ENCODE data around the gene SIGLEC9. TPM values are rescaled to one million over a fixed set of nuclear protein-coding genes. Genes with fewer than 3 reads are reported as not detected.

The SIGLEC9 gene
- total and polyA plus RNA-seq, 2 of the 8 experiments (the other 6 are each of a cell fraction or from before 2014, with no cell fraction given) = not detected

DNA sequence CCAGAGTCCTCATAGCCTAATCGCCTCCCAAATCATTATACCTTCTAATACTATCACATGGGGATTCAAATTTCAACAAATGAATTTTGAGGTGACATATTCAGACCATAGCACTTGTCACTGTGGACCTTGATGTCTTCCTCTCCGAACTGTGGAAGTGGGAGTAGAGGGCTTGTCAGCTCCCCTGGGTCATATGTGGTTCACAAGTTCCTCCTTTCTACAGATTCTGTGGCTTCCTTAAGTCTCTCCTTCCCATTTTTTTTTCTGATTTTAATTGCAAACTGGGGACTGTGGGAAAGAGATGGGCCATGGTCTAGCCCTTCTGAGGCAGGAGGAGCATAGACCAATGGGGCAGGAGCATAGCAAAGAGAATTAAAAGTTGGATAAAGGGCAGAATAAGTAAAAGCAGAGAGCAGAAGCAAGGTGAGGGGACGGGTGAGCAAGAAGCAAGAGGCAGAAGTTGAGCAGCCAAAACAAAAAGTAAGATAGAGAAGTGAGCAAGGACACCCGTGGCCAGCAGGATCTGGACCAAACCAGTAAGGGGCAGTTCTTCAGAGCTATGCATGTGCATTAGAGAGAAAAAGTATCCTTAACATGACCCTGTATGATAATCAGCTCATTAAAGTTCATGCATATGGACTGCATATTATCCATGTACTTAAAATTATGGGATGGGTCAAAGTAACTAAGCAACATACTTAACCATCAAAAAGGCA is 14.8 kb downstream of the SIGLEC9 start:
- 85% methylated on average over 4 of the region's 4 CpGs; no CpG with 5 or more reads in 1 of the 2 experiments for WGBS, 2 experiments (ENCODE audit: extremely low coverage in 1 of 2, insufficient coverage in 1 of 2, insufficient read length in 1 of 2, insufficient replicate concordance in 2 of 2, low coverage in 1 of 2, low lambda C conversion rate in 2 of 2, missing lambda C conversion rate in 1 of 2)

More for the DNA sequence above, 14.8 kb downstream of the SIGLEC9 start:
- Histone ChIP-seq H4K8ac (ENCODE audit: extremely low read depth, insufficient read depth, low read length) (no peak overlapping the region), H3K79me1 (ENCODE audit: low read depth, low read length) (no peaks in the 10 kb centered on the region), H2AK5ac (ENCODE audit: low read depth, low read length) (no peak overlapping the region), H3K4me3 (ENCODE audit: extremely low read depth in 1 of 4, insufficient read depth in 2 of 4, low read depth in 3 of 4, low read length in 4 of 4) (no peak overlapping the region), H4K20me1 (replicated peaks in 1 of 2; ENCODE audit: control insufficient read depth in 1 of 2, insufficient read depth in 2 of 2, low read length in 2 of 2) (no peaks in the 10 kb centered on the region), H3K36me3 (ENCODE audit: control insufficient read depth in 2 of 4, insufficient read depth in 4 of 4, low read length in 3 of 4) (no peaks in the 10 kb centered on the region), H2BK12ac (ENCODE audit: low read depth, low read length) (no peak overlapping the region), H3K56ac (replicated peaks; ENCODE audit: insufficient read length, low read depth, low read length) (no peak overlapping the region), H3K4me2 (ENCODE audit: insufficient read depth in 1 of 2, low read depth in 2 of 2, low read length in 2 of 2) (no peak overlapping the region; a peak in 1 of 4 replicates), H2BK5ac (ENCODE audit: low read depth, low read length) (no peak overlapping the region), H4K91ac (replicated peaks; ENCODE audit: insufficient read length, low read length) (no peak overlapping the region), H2BK20ac (ENCODE audit: low read length) (no peak overlapping the region), H3K79me2 (ENCODE audit: control insufficient read depth in 1 of 2, insufficient read depth in 2 of 2, low read length in 2 of 2) (no peaks in the 10 kb centered on the region), H3K9me3 (ENCODE audit: insufficient read depth in 2 of 2, low read depth in 1 of 2, low read length in 1 of 2) (no peaks in the 10 kb centered on the region), H3K14ac (ENCODE audit: insufficient read length) (no peak overlapping the region), H3K9ac (replicated peaks in 1 of 4; ENCODE audit: extremely low read depth in 1 of 4, low read depth in 3 of 4, low read length in 3 of 4) (no peak overlapping the region), H3K27ac (ENCODE audit: low read depth, low read length) (no peak overlapping the region), H2BK15ac (ENCODE audit: low read length) (no peak overlapping the region), H4K5ac (ENCODE audit: insufficient read length, low read depth, low read length) (no peak overlapping the region), H3K18ac (ENCODE audit: extremely low read depth, low read length) (no peak overlapping the region), H2BK120ac (replicated peaks; ENCODE audit: low read depth, low read length) (no peak overlapping the region), H3K4me1 (replicated peaks in 1 of 4; ENCODE audit: control insufficient read depth in 3 of 4, insufficient read depth in 4 of 4, low read length in 3 of 4) (peaks cover 6 to 14% (median 8%) of the 10 kb centered on the region in 4 experiments; a peak in 5 of 7 replicates), H2AFZ (ENCODE audit: low read length) (no peak overlapping the region), H3K27me3 (replicated peaks in 1 of 4; ENCODE audit: control insufficient read depth in 3 of 4, extremely low read depth in 1 of 4, insufficient read depth in 3 of 4, low read length in 3 of 4) (no peaks in the 10 kb centered on the region), H3K23ac (ENCODE audit: insufficient read length) (no peak overlapping the region), H3K23me2 (ENCODE audit: low read depth, low read length) (no peaks in the 10 kb centered on the region), H3K4ac (replicated peaks; ENCODE audit: insufficient read length, low read depth, low read length) (no peak overlapping the region)
- no peak for TF ChIP-seq POLR2A (IDR thresholded peaks at IDR 0.05; ENCODE audit: control extremely low read depth in 1 of 2, low read depth in 2 of 2, low read length in 2 of 2)
- no peak for TF ChIP-seq SRF (IDR thresholded peaks at IDR 0.05; ENCODE audit: low read depth, low read length)
- FAIRE-seq = no peak
- POLR2A ChIA-PET (ENCODE audit: partially characterized antibody) = interaction anchor here (0.7 kb wide), 2 partner anchors 13 to 27 kb away, joined by 3 to 4 read pairs; no protein-coding TSS in a partner anchor
- CTCF ChIA-PET (ENCODE audit: partially characterized antibody) = interaction anchor here (1.2 to 4.0 kb wide), 2 partner anchors 9 to 18 kb away, joined by 3 to 21 read pairs; no protein-coding TSS in a partner anchor
- DNase-seq (ENCODE audit: low read depth in 1 of 2, low spot score in 2 of 2) = no peak

Data from H1 (cell line).